Measurements from ENCODE around the gene SMIM10.
"Not testable (repeated sequence)": the region's sequence is repeated elsewhere in the genome, so short reads cannot be mapped to it uniquely, and the experiment has no call there.

Gene SMIM10

DNA sequence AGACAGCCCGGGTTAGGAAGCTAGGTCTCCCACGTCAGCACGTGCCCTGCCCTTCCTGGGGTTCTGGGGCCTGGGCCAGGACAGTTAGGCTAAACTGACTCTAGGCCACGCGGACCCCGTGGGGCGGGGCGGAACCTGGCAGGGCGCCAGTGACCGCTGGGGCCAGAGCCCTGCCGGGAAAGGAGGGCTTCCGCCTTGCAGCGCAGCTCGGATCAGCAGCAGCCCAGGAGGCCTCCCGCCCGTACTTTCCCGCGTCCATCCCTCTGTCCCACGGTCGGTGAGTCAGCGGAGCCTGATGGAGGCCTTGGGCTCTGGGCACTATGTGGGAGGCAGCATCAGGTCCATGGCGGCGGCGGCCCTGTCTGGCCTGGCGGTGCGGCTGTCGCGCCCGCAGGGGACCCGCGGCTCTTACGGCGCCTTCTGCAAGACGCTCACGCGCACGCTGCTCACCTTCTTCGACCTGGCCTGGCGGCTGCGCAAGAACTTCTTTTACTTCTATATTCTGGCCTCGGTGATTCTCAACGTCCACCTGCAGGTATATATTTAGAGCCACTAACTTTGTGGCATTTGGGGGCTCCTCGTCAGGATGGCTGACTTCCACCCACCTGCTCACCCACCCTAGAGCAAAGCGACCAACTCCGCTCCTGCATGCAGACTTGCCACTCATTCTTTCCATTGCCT, at the start of gene SMIM10:
Gene SMIM10 (plus strand): TSS at position 191 of the 681 bp plus-strand sequence. CDS start 105 bp downstream, at position 296.
- DNase-seq (ENCODE audit: low spot score): peak; percentile 12

DNA sequence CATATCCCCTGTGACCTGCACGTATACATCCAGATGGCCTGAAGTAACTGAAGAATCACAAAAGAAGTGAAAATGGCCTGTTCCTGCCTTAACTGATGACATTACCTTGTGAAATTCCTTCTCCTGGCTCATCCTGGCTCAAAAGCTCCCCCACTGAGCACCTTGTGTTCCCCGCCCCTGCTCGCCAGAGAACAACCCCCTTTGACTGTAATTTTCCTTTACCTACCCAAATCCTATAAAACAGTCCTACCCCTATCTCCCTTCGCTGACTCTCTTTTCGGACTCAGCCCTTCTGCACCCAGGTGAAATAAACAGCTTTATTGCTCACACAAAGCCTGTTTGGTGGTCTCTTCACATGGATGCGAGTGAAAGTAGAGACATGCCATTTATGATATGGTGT, 44.4 kb upstream of the SMIM10 start:
- DNase-seq (ENCODE audit: low spot score): not testable (repeated sequence)

DNA sequence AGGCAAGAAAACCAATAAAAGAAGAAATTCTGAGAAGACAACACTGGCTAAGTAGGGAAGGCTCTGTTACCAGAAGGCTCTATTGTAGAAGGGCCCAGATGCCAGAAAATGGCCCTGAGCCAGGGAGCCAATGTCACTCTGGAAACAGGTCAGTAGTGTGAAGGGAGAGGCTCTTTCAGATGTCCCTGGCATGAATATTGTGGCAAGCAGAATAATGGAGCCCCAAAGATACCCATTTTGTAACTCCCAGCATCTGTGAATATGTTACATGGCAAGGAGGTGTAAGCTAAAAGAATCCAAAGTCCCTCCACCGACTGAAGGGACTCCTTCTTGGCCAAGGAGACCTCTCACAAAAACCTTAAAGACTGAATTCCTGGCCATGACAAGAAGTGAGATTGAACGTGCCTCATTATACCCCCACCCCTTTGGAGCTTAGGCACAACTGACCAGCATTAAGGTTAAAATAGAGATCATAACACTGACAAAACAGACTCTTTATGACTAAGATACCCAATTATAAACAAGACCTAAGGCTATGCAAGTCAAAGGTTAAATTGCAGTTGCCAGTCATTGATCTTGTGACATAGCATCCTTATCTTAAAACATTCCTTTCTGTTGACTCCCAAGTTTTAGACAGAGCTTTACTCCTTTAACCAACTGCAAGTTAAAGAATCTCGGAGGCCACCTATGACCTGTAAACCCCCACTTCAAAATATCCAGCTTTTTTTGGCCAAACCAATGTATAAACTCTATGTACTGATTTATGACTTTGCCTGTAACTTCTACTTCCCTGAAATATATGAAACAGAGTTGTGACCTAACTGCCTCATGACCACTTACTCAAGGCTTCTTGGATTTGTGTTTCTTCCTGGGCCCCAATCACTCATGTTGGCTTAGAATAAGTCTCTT, 42.2 kb upstream of the SMIM10 start:
- no peak for DNase-seq (ENCODE audit: low spot score)

DNA sequence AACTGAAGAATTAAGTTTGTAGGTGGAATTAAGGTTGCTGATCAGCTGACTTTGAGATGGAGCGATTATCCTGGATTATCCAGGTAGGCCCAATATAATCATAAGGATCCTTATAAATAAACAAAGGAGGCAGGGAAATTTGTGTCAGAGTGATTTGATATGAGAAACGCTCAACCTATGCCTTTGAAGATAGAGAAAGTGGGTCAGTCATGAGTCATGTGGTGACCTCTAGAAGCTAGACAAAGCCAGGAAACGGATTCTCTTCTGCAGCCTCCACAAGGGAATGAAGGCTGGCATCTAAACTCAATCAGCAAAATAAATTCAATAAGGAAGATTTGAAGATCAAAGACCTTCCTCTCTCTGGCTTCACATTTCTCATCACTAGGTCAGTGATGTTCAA, 41.5 kb upstream of the SMIM10 start:
- DNase-seq (ENCODE audit: low spot score): no peak

DNA sequence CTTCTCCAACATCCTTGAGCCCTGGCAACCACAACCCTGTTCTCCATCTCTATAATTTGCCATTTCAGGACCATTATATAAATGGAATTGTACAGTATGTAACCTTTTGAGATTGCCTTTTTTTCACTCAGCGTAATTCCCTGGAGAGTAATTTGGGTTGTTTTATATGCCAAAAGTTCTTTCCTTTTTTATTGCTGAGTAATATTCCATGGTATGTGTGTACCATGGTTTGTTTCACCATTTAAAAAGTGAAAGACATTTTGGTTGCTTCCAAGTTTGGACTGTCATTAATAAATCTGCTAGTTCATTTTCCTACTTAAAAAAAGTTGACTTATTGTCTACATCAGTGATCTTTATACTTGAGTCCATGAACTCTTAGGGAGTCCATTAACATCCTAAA, 33.0 kb upstream of the SMIM10 start:
- no peak for DNase-seq (ENCODE audit: low spot score)

DNA sequence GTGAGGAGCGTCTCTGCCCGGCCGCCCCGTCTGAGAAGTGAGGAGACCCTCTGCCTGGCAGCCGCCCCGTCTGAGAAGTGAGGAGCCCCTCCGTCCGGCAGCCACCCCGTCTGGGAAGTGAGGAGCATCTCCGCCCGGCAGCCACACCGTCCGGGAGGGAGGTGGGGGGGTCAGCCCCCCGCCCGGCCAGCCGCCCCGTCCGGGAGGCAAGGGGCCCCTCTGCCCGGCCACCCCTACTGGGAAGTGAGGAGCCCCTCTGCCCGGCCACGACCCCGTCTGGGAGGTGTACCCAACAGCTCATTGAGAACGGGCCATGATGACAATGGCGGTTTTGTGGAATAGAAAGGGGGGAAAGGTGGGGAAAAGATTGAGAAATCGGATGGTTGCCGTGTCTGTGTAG, 30.4 kb upstream of the SMIM10 start:
- DNase-seq (ENCODE audit: low spot score): not testable (repeated sequence)

DNA sequence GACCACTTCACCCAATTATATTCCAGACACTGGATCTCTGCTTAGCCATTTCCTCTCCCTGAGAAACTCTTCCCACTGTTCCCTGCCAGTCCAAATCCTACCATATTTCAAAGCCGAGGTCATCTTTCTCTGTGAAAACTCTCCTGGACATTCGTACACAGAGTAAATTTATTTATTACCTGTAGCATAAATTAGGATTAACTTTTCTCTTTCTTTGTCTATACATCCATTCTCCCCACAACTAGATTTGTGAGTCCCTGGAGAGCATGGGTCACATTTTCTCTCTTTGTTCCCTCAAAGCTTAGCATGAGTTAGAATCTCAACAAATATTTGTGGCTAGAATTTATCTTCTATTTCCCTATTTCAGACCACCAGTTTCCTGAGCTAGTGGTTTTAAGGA, 27.8 kb upstream of the SMIM10 start:
- DNase-seq (ENCODE audit: low spot score): no peak

DNA sequence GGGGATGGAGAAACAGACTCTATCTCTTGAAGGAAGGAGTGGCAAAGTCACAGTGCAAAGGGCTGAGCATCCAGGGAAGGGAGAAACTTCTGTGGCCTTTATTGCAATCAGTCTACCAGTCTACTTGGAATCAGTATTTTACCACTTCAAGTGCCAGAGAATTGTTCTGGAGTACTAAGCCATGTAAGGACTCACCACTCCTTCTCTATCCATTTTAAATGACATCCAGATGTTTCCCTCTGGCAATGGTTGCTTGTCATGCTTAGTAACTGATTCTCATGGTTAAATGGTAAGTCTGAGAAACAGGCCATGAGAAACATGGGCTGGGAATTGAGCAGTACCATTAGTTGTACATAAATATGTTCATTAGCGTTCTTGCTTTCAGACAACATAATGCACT, 21.1 kb upstream of the SMIM10 start:
- no peak for DNase-seq (ENCODE audit: low spot score)

DNA sequence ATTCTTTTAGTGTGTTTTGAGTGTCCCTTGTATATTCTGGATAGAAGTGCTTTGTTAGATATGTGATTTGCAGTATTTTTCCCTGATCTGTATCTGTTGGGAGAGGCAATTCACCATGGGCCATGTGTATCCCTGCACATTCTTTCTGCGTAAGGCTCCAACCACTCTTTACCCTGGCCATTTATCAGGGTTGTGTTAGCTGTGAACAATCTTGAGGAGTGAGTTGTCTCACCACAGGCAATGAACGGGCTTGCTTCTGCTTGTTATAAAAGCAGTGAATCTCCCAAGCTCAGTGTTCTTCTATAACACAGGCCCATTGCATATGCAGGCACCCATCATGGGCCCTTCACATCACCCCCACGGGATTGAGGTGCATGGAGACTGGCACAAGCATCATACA, 18.9 kb upstream of the SMIM10 start:
- DNase-seq (ENCODE audit: low spot score): no peak

DNA sequence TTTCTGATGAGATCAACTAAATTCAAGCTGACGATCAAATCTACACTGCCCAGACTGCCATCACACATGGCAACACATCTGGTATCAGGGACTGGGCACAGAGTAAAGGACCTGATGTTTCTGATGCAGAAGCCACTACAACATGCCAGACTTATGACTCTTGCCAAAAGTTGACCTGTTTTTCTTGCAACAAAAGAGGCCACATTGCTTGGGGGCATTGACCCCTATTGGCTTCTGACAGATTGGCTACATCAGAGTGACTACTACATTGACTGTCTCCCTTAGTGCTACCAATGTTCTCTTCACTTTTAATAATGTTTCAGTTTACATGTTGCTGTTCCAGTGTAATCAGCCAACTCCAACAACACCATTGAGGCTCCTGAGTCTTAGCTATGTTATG, 15.3 kb upstream of the SMIM10 start:
- no peak for DNase-seq (ENCODE audit: low spot score)

DNA sequence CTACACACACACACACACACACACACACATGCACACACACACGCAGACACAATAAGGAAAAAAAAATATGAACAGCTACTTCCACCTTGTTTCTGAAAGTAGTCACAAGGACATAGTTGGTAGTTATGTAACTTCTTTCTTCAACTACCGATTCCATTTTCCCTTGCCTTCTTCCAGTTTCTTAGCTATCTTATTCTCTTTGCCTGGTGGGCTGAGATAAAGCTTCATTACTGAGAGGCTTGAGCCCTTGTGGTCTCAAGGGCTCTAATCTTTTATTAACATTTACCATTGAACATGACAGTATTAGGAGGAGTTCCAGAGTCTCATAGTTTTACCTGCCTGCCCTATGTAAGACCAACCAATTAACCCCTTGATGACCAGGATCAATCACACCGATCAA, 8.9 kb upstream of the SMIM10 start:
- no peak for DNase-seq (ENCODE audit: low spot score)

DNA sequence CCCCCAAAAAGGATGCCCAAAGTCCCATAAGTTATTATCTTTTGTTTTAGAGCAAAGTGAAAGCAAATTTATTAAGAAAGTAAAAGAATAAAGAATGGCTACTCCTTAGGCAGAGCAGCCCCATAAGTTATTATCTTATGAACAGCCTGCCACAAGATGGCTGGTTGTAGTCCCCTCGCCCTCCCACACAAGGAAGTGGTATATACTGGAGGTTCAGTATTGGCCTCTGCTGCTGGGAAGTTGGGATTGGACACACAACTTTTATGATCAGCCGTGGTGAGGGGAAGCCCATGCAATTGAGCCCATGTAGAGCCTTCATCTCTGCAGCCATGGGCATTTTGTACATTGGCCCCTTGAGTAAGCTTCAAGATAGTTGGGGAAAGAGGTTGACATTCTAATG, 8.0 kb upstream of the SMIM10 start:
- no peak for DNase-seq (ENCODE audit: low spot score)

DNA sequence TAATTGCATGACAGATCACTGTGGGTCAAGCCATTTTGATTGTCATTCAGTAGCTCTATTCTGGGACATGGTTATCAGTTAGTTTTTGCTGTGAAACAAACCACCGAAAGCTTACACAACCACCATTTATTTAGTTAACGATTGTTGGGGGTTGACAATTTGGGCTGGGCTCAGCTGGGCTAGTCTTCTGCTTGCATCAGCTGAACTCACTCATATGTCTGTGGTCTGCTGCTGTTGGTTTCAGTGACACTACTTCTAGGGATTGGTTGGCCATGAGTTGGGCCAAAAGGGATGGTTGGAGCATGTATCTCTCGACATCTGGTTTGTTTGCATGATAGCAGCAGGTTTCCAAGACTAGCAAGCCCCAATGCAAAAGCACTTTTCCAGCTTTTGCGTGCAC, 5.3 kb upstream of the SMIM10 start:
- no peak for DNase-seq (ENCODE audit: low spot score)

DNA sequence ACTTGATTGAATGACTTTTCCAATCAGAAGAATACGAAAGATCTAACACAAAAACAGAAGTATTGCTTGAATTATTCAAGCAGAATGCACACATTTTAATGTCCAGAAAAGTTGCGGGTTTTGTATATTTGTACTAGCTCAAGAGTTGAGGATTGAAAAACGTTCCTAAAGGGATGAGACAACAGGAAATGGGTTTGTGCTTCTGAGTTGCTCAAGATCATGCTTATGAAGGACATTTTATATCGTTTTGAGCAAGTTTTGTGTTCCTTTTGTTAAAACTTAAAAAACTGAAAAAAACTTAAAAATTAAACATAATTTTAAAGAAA, 353 bp upstream of the SMIM10 start:
- DNase-seq (ENCODE audit: low spot score): no peak

DNA sequence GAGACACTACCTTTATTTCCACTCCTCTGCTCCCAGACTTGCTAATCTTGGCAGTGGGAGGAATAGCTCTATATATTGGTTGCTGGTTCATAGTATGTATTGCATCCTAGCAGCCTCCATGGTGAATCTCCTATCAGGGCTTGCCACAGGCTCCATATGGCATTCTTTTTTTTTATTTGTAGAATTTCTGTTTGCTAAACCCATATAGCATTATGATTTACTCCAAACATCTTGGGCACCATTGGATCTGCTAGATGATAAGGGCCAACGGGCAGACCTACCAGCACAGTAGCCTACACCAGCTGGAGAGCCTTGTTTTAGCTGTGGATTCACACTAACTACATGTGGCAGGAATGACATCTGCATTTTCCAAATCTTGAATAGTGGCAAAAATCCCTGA, 6.9 kb downstream of the SMIM10 start:
- no peak for DNase-seq (ENCODE audit: low spot score)

DNA sequence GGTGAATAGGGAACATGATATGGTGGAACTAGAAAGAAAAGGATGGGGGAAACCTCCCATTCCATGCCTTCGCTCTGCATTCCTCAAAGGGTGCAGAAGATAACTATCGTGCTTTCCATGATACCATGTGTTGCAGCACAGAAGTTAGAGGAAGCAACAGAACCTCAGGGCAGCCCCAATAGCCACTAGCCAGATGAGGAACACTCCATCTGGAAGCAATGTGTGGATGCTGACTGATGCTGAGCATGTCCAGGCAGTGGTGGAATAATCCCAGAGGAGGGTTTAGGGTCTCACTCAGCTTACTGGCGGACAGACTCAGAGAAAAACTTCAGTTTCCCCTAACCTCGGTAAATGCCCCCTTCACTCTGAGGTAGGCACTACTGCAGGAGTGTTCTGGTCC, 7.5 kb downstream of the SMIM10 start:
- no peak for DNase-seq (ENCODE audit: low spot score)

DNA sequence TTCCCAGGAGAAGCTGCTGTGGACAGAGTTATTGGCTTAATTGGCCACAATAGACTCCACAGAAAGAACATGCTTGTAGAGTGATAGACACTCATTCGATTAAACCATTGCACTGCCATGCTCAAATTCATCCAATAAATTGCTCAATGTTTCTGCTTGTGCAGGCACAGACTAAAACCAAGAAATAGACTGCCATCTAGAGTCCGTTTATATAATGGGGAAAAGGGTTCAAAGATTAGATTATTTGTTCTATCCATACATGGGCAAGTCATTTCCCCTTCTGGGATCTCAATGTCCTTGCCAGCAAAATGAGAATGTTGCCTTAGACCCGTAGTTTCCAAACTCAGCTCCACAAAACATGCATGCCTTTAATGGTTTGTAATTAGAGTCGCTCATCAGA, 8.7 kb downstream of the SMIM10 start:
- DNase-seq (ENCODE audit: low spot score): peak; percentile 15

DNA sequence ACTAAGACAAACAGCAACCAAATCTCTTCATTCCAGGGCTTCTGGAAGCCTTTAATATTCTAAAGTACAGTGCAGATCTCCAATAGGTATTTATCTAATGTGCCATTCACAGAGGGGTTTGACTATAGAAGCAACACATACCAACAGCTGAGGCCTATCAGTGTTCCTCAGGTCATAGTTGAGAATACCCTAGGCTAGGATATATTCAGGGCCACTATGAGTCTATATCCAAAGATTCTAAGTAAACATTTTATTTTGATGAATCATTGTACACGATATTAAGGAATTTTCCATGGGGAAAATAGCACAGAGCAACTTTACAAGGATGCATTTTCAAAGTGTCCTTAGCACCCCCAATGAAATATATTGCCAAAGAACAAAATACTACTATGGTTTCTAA, 9.7 kb downstream of the SMIM10 start:
- DNase-seq (ENCODE audit: low spot score): no peak

DNA sequence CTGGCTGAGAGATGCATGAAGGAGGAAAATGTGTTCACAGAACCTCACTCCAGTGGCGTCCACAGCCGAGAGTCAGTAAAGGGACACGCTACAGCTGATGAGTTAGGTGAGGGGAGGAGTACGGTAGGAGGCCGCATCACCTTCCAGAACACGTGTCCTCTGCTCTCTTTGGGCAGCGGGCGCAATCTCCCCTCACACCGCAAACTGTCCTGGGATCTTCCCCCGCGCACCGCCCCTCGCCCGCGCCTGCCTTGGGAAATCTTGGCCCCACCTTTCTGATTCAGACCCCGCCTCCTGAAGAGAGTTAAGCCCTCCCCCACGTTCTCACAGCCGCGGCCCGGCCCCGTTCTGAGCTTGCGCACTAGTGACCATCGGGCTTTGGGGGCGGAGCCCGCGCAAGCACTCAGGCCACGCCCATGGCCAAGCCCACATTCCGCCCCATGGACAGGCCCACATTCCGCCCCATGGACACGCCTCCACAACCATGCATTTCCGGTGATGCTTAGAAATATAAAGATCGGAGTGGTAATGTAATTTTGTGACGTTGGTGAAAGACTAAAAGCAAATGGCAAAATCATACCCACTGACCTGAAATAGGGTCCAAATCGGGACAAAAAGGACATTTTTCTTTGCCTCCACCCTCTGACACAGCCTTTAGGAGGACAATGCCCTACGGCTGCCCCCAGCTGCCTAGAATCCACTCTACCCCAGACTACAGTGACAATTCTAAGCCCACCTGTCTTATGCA, 13.3 kb downstream of the SMIM10 start:
- peak; percentile 52 for DNase-seq (ENCODE audit: low spot score)

DNA sequence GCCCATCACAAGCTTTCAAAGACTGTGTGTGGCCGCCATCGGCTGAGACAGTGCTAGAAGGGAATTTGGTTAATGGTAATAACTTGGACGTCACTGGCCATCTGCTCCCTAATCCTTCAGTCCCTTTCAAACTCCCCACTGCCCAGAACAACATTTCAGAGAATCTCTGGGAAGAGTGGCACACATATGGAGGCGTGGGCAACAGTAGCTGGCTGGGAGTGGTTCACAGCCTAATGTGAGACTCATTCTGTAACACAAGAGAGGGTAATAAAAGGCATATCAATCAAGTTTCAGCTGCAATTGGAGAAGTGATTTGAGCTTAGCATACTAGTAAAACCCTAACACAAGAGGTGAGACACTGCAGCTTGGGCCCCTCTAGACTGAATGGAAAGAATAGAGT, 15.4 kb downstream of the SMIM10 start:
- no peak for DNase-seq (ENCODE audit: low spot score)

DNA sequence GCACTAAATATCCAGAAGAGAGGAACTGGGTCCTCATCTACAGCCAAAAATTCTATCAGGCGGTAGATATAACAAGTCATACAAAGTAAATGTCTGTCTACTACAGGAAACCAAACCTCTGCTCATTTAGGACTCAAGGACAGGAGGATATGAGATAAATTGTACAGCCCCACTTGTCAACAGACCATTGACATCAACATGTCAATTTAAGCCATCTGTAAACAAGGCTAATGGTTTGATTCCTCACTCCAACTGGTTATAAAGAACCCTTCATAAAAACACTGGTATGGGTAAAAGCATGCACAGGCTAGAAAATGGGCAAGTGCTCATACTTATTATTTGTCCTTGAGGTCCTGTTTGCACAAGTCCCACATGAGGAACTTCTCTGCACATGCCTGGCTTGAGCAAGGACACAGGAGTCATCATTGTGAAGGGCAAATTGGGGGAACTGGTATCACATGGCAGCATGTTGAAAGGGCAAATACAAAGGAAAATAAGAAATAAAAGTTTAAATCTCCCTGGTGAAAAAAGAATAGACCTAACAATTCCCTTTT, 18.3 kb downstream of the SMIM10 start:
- no peak for DNase-seq (ENCODE audit: low spot score)

DNA sequence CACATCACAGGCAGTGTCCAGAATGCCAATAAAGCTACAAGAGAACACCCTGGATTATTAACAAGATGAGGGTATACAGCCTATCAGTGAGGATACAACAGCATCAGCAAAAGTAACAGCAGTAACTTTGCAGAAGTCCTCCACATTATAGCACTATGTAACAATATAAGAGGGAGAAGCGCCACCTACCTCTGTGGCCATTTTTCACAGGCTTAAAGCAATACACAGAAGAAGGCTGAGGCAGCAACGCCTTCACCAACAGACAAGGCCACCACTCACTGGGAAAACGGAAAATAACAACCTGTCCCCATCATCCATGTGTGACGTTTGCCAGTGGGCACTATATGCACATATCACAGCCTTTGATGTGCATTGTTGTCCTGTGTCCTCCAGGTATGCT, 19.0 kb downstream of the SMIM10 start:
- no peak for DNase-seq (ENCODE audit: low spot score)

DNA sequence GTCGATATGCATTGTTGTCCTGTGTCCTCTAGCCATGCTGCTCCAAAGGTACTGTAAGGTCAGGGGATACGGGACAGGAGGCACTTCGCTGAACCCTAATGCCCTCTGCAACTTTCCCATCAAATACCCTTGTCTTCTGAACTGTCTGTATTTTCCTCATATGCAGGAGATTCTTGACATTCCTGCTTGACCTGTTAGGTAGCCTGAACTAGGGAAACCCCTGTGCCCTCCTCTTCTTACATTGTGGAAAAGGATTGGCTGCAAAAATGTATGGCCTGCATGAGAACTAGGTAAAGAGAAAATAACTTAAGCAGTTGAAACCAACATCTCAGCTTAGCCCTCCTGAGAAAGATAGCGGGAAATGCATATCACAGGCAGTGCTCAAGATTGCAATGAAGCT, 20.1 kb downstream of the SMIM10 start:
- DNase-seq (ENCODE audit: low spot score): no peak
